ENCODE measurements around the gene RAPGEF2.

GRCh38 chr4:159382856-159383561 lies 280.1 kb downstream of the RAPGEF2 start:
- TF ChIP-seq POLR2A (IDR thresholded peaks at IDR 0.05; ENCODE audit: control extremely low read depth in 1 of 2, low read depth in 2 of 2, low read length in 2 of 2) (no peak), YY1 (IDR thresholded peaks at IDR 0.05; ENCODE audit: low read depth, low read length) (no peak), CEBPB (IDR thresholded peaks at IDR 0.05; ENCODE audit: low read depth, low read length) (no peak), CHD2 (IDR thresholded peaks at IDR 0.05; ENCODE audit: low read length) (no peak)

Data from H1 (cell line).